H1 (cell line): ENCODE results near the gene IQGAP1. TPM values are rescaled to one million over a fixed set of nuclear protein-coding genes. Genes with fewer than 3 reads are reported as not detected.
A peak's percentile ranks its signal among the peaks of the same experiment; 100 is the strongest.

ENCODE experiments used
- CTCF ChIA-PET: fragments of 300-600 bp; sonication (Branson Sonifier 250); formaldehyde crosslinking; loops from one replicate; lab custom pipeline; 2021; ENCODE audit not compliant: partially characterized antibody; lab: Charles Lee
- POLR2A ChIA-PET: fragments of 300-600 bp; sonication (Branson Sonifier 250); formaldehyde crosslinking; loops from one replicate; lab custom pipeline; 2021; ENCODE audit warnings: inconsistent platforms; ENCODE audit not compliant: partially characterized antibody; lab: Charles Lee
- DNase-seq, 2 experiments: peaks; one replicate each; pipeline versions ENCODE4 v3.0.0 to v3.0.0-alpha.2; 2010 to 2022; ENCODE audit warnings: low spot score in 2 of 2, low read depth in 1 of 2, mixed read lengths in 1 of 2
- FAIRE-seq: peaks from 2 replicates; lab custom pipeline; 2011; peaks lifted over from hg19 to GRCh38; lab: Jason Lieb, UNC
- H2AFZ ChIP-seq: 2 replicates; pipeline ENCODE4 v1.8.1; 2012; ENCODE audit warnings: low read length, inconsistent platforms
- H2AK5ac ChIP-seq: 2 replicates; pipeline ENCODE4 v1.6.1; 2013; ENCODE audit warnings: low read depth, low read length
- H2BK120ac ChIP-seq: replicated peaks from 2 replicates; pipeline ENCODE3; 2013; ENCODE audit warnings: low read depth, low read length, inconsistent platforms
- H2BK12ac ChIP-seq: 2 replicates; pipeline ENCODE4 v1.6.1; 2013; ENCODE audit warnings: low read depth, low read length
- H2BK15ac ChIP-seq: 2 replicates; pipeline ENCODE4 v1.6.1; 2013; ENCODE audit warnings: low read length
- H2BK20ac ChIP-seq: 2 replicates; pipeline ENCODE4 v1.6.1; 2013; ENCODE audit warnings: low read length
- H2BK5ac ChIP-seq: 2 replicates; pipeline ENCODE4 v1.6.1; 2013; ENCODE audit warnings: low read depth, low read length
- H3K14ac ChIP-seq: 2 replicates; pipeline ENCODE4 v1.6.1; 2013; ENCODE audit warnings: inconsistent platforms; ENCODE audit not compliant: insufficient read length
- H3K18ac ChIP-seq: 2 replicates; pipeline ENCODE4 v1.6.1; 2013; ENCODE audit warnings: low read length; ENCODE audit errors: extremely low read depth
- H3K23ac ChIP-seq: 2 replicates; pipeline ENCODE4 v1.6.1; 2013; ENCODE audit warnings: inconsistent platforms; ENCODE audit not compliant: insufficient read length
- H3K23me2 ChIP-seq: 2 replicates; pipeline ENCODE4 v1.6.1; 2013; ENCODE audit warnings: low read depth, low read length
- H3K27ac ChIP-seq: 2 replicates; pipeline ENCODE4 v1.6.1; 2011; ENCODE audit warnings: low read depth, low read length, inconsistent platforms
- H3K27me3 ChIP-seq, 4 experiments: replicated peaks in 1 of 4; 1 replicate in 1 of 4; 2 replicates in 3 of 4; pipeline versions ENCODE4 v1.6.1 to v1.8.1; 2011 to 2013; ENCODE audit warnings: low read length in 3 of 4, mild to moderate bottlenecking in 3 of 4, inconsistent platforms in 2 of 4, mixed read lengths in 2 of 4, moderate library complexity in 1 of 4; ENCODE audit not compliant: control insufficient read depth in 3 of 4, insufficient read depth in 3 of 4; ENCODE audit errors: extremely low read depth in 1 of 4
- H3K36me3 ChIP-seq, 4 experiments: 2 replicates each; pipeline versions ENCODE4 v1.6.1 to v1.8.1; 2011 to 2013; ENCODE audit warnings: mild to moderate bottlenecking in 4 of 4, low read length in 3 of 4, moderate library complexity in 2 of 4, control low read depth in 1 of 4, inconsistent platforms in 1 of 4; ENCODE audit not compliant: insufficient read depth in 4 of 4, control insufficient read depth in 2 of 4
- H3K4ac ChIP-seq: replicated peaks from 2 replicates; pipeline ENCODE3; 2013; ENCODE audit warnings: low read length, low read depth, mixed read lengths, inconsistent platforms; ENCODE audit not compliant: insufficient read length
- H3K4me1 ChIP-seq, 4 experiments: replicated peaks in 1 of 4; 1 replicate in 1 of 4; 2 replicates in 3 of 4; pipeline versions ENCODE4 v1.6.1 to v1.8.1; 2011 to 2013; ENCODE audit warnings: low read length in 3 of 4, inconsistent platforms in 2 of 4, mixed read lengths in 1 of 4; ENCODE audit not compliant: insufficient read depth in 4 of 4, control insufficient read depth in 3 of 4
- H3K4me2 ChIP-seq, 2 experiments: 2 replicates each; pipeline versions ENCODE4 v1.6.1 to v1.8.1; 2011 to 2013; ENCODE audit warnings: low read depth in 2 of 2, low read length in 2 of 2, control low read depth in 1 of 2, inconsistent platforms in 1 of 2, mild to moderate bottlenecking in 1 of 2; ENCODE audit not compliant: insufficient read depth in 1 of 2
- H3K4me3 ChIP-seq, 4 experiments: fragments of 200-600, 300-600 bp in 1 of 4; sonication (generic), shearing (Covaris generic), sonication (Bioruptor Twin) in 1 of 4; 2 replicates each; pipeline versions ENCODE4 v1.5.1 to v1.8.1; 2011 to 2016; ENCODE audit warnings: low read length in 4 of 4, low read depth in 3 of 4, control low read depth in 2 of 4, inconsistent platforms in 2 of 4, mild to moderate bottlenecking in 2 of 4, mixed read lengths in 1 of 4, moderate library complexity in 1 of 4; ENCODE audit not compliant: insufficient read depth in 2 of 4; ENCODE audit errors: extremely low read depth in 1 of 4
- H3K56ac ChIP-seq: replicated peaks from 2 replicates; pipeline ENCODE3; 2013; ENCODE audit warnings: low read depth, mild to moderate bottlenecking, mixed read lengths, low read length, inconsistent platforms; ENCODE audit not compliant: insufficient read length
- H3K79me1 ChIP-seq: 2 replicates; pipeline ENCODE4 v1.6.1; 2013; ENCODE audit warnings: low read depth, low read length, control low read depth
- H3K79me2 ChIP-seq, 2 experiments: 2 replicates each; pipeline versions ENCODE4 v1.6.1 to v1.8.1; 2012 to 2013; ENCODE audit warnings: low read length in 2 of 2, mild to moderate bottlenecking in 2 of 2, inconsistent platforms in 1 of 2; ENCODE audit not compliant: insufficient read depth in 2 of 2, control insufficient read depth in 1 of 2
- H3K9ac ChIP-seq, 4 experiments: replicated peaks in 1 of 4; 1 replicate in 1 of 4; 2 replicates in 3 of 4; pipeline versions ENCODE4 v1.6.1 to v1.8.1; 2011 to 2013; ENCODE audit warnings: low read depth in 3 of 4, low read length in 3 of 4, control low read depth in 2 of 4, mild to moderate bottlenecking in 2 of 4, moderate library complexity in 2 of 4, inconsistent platforms in 1 of 4; ENCODE audit errors: extremely low read depth in 1 of 4
- H3K9me3 ChIP-seq, 2 experiments: 2 replicates each; pipeline versions ENCODE4 v1.6.1 to v1.8.1; 2012 to 2013; ENCODE audit warnings: mild to moderate bottlenecking in 2 of 2, moderate library complexity in 2 of 2, control low read depth in 1 of 2, inconsistent platforms in 1 of 2, low read depth in 1 of 2, low read length in 1 of 2, mixed read lengths in 1 of 2; ENCODE audit not compliant: insufficient read depth in 2 of 2
- H4K20me1 ChIP-seq, 2 experiments: replicated peaks in 1 of 2; 2 replicates each; pipeline versions ENCODE3 to v1.8.1; 2011 to 2013; ENCODE audit warnings: inconsistent platforms in 2 of 2, low read length in 2 of 2, mild to moderate bottlenecking in 1 of 2; ENCODE audit not compliant: insufficient read depth in 2 of 2, control insufficient read depth in 1 of 2
- H4K5ac ChIP-seq: 2 replicates; pipeline ENCODE4 v1.6.1; 2013; ENCODE audit warnings: low read length, low read depth, mixed read lengths, inconsistent platforms; ENCODE audit not compliant: insufficient read length
- H4K8ac ChIP-seq: 2 replicates; pipeline ENCODE4 v1.8.0; 2013; ENCODE audit warnings: mild to moderate bottlenecking, moderate library complexity, low read length, inconsistent platforms; ENCODE audit not compliant: insufficient read depth; ENCODE audit errors: extremely low read depth
- H4K91ac ChIP-seq: replicated peaks from 2 replicates; pipeline ENCODE3; 2013; ENCODE audit warnings: low read length, mixed read lengths, inconsistent platforms; ENCODE audit not compliant: insufficient read length
- CEBPB ChIP-seq: IDR thresholded peaks from 2 replicates; pipeline ENCODE4 v1.6.1; 2012; ENCODE audit warnings: low read depth, low read length
- KDM5A ChIP-seq: fragments of 200-600 bp; IDR thresholded peaks from 2 replicates; pipeline ENCODE4 v1.7.1; 2012; ENCODE audit warnings: mild to moderate bottlenecking, low read length, inconsistent platforms, mixed read lengths
- MAFK ChIP-seq: IDR thresholded peaks from 2 replicates; pipeline ENCODE4 v1.6.1; 2012; ENCODE audit warnings: low read depth, mild to moderate bottlenecking, improper control_type of control experiment, low read length
- WGBS, 2 experiments: shearing (Covaris generic) in 1 of 2; methylation state at CpG; one replicate each; pipeline versions ENCODE4 v1.1.6 to v1.1.7; 2013 to 2015; ENCODE audit warnings: low lambda C conversion rate in 2 of 2, mixed read lengths in 2 of 2, inconsistent platforms in 1 of 2, low coverage in 1 of 2, missing lambda C conversion rate in 1 of 2; ENCODE audit not compliant: insufficient replicate concordance in 2 of 2, insufficient coverage in 1 of 2, insufficient read length in 1 of 2; ENCODE audit errors: extremely low coverage in 1 of 2, missing lambda C conversion rate in 1 of 2; 5-methylcytosine and 5-hydroxymethylcytosine counted together
- polyA plus RNA-seq, 7 experiments: library from polyadenylated mRNA; depleted of rRNA in 3 of 7; stranded (reverse) in 5 of 7; unstranded in 2 of 7; fragments of >200 nt in 5 of 7; fragments of 200-250 nt in 2 of 7; gene quantifications; 1 replicate in 5 of 7; 2 replicates in 1 of 7; 4 replicates in 1 of 7; pipeline versions ENCODE4 v1.2.1 to v1.2.3, GENCODE V29; 2011 to 2013; ENCODE audit warnings: missing spikeins in 2 of 7, mixed read lengths in 2 of 7
- total RNA-seq: library from RNA; stranded (reverse); fragmentation: NEBNext Ultra II Directional; extraction: Animal tissue kit (Norgen Biotek cat#: 25700); gene quantifications from 2 replicates; pipeline ENCODE4 v1.2.1, GENCODE V29; 2021
- TF ChIP-seq, protein P1 (sequence below): IDR thresholded peaks from 2 replicates; pipeline ENCODE4 v1.6.1; 2011; ENCODE audit warnings: low read length, improper control_type of control experiment
- TF ChIP-seq, protein P2 (sequence below), 3 experiments: IDR thresholded peaks; 1 replicate in 2 of 3; 2 replicates in 1 of 3; pipeline versions ENCODE4 v1.5.1 to v1.6.1; 2011; ENCODE audit warnings: low read length in 3 of 3, mild to moderate bottlenecking in 3 of 3, inconsistent platforms in 2 of 3, low read depth in 1 of 3, moderate library complexity in 1 of 3; ENCODE audit not compliant: insufficient read depth in 1 of 3; ENCODE audit errors: control extremely low read depth in 1 of 3

Gene IQGAP1
- total and polyA plus RNA-seq, 2 of the 8 experiments (the other 6 are each of a cell fraction or from before 2014, with no cell fraction given) = 56.0 to 138 TPM

DNA sequence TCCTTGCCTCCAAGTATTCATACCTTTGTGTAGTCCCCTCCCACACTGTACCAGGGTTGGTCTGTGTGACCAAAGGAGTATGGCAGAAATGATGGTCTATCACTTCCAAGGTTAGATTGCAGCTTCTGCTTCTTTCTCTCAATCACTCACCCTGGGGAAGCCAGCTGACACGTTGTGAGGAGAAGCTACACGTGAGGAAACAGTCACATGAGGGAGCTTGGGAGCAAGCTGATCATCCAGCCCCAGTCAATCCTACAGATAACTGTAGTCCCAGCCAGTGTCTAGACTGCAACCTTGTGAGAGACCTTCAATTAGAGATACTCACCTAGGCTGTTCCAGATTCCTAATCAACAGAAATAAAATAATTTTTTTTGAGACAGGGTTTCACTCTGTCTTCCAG is 42.2 kb upstream of the IQGAP1 start:
- no peaks in the 10 kb centered on the region for H3K27me3 ChIP-seq
- CTCF ChIA-PET = interaction anchor here (1.2 to 2.7 kb wide), 7 partner anchors 9 to 136 kb away, joined by 3 to 11 read pairs (median 6); no protein-coding TSS in a partner anchor

More for the DNA sequence above, 42.2 kb upstream of the IQGAP1 start:
- H3K14ac ChIP-seq = no peak overlapping the region
- H3K79me2 ChIP-seq = no peaks in the 10 kb centered on the region
- no peak overlapping the region for H2BK12ac ChIP-seq
- no peaks in the 10 kb centered on the region; the same call in 1 of the 2 replicates for H3K23me2 ChIP-seq
- H2BK20ac ChIP-seq = no peak overlapping the region
- WGBS, 2 experiments = 20% methylated on average over 2 of the region's 2 CpGs; no CpG with 5 or more reads in 1 of the 2 experiments
- FAIRE-seq (no peak), DNase-seq (no peak)
- no peak overlapping the region for H3K27ac ChIP-seq
- no peaks in the 10 kb centered on the region for H3K79me1 ChIP-seq
- no peak overlapping the region for H4K8ac ChIP-seq
- no peak overlapping the region for H2BK5ac ChIP-seq
- no peak overlapping the region for H3K9ac ChIP-seq
- H3K18ac ChIP-seq = no peak overlapping the region
- no peaks in the 10 kb centered on the region for H4K20me1 ChIP-seq
- no peaks in the 10 kb centered on the region for H3K36me3 ChIP-seq
- H2AFZ ChIP-seq = no peak overlapping the region; the same call in 1 of the 2 replicates
- no peak overlapping the region for H4K5ac ChIP-seq
- H3K56ac ChIP-seq = no peak overlapping the region
- no peak overlapping the region for H2BK120ac ChIP-seq
- H2BK15ac ChIP-seq = no peak overlapping the region
- H4K91ac ChIP-seq = no peak overlapping the region
- H3K4me3 ChIP-seq = no peak overlapping the region
- POLR2A ChIA-PET = no interaction called here
- no peak overlapping the region for H3K4ac ChIP-seq
- no peaks in the 10 kb centered on the region for H3K9me3 ChIP-seq
- no peak overlapping the region for H3K23ac ChIP-seq
- no peak overlapping the region for H2AK5ac ChIP-seq
- H3K4me2 ChIP-seq = no peak overlapping the region
- TF ChIP-seq MAFK = no peak
- no peak for TF ChIP-seq CEBPB
- TF ChIP-seq, protein P1, sequence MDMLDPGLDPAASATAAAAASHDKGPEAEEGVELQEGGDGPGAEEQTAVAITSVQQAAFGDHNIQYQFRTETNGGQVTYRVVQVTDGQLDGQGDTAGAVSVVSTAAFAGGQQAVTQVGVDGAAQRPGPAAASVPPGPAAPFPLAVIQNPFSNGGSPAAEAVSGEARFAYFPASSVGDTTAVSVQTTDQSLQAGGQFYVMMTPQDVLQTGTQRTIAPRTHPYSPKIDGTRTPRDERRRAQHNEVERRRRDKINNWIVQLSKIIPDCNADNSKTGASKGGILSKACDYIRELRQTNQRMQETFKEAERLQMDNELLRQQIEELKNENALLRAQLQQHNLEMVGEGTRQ = peak; percentile 47; the same call in 1 of the 2 replicates
- TF ChIP-seq, protein P2, sequence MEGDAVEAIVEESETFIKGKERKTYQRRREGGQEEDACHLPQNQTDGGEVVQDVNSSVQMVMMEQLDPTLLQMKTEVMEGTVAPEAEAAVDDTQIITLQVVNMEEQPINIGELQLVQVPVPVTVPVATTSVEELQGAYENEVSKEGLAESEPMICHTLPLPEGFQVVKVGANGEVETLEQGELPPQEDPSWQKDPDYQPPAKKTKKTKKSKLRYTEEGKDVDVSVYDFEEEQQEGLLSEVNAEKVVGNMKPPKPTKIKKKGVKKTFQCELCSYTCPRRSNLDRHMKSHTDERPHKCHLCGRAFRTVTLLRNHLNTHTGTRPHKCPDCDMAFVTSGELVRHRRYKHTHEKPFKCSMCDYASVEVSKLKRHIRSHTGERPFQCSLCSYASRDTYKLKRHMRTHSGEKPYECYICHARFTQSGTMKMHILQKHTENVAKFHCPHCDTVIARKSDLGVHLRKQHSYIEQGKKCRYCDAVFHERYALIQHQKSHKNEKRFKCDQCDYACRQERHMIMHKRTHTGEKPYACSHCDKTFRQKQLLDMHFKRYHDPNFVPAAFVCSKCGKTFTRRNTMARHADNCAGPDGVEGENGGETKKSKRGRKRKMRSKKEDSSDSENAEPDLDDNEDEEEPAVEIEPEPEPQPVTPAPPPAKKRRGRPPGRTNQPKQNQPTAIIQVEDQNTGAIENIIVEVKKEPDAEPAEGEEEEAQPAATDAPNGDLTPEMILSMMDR (IDR thresholded peaks at IDR 0.05; ENCODE audit: control extremely low read depth in 1 of 3, insufficient read depth in 1 of 3, low read depth in 1 of 3, low read length in 3 of 3) = peak in 1 of 3 experiments; percentile 0; a peak in 1 of 4 replicates
- no peak for TF ChIP-seq KDM5A
- no peaks in the 10 kb centered on the region for H3K4me1 ChIP-seq
